Activated CD8-positive, alpha-beta T cell treated with anti-CD3 and anti-CD28 coated beads for 36 hours (primary cell): ENCODE results near the gene GTF2F2. TPM values are rescaled to one million over a fixed set of nuclear protein-coding genes. Genes with fewer than 3 reads are reported as not detected.

Experiments
- ATAC-seq: fragments of 200-7000 bp; cut with Tn5 transposase; one replicate; pipeline ENCODE4 v1.10.0; 2021; ENCODE audit warnings: mild to moderate bottlenecking, moderate library complexity
- CTCF ChIA-PET: fragments of 350-600 bp; sonication (Branson Sonifier 250); formaldehyde crosslinking; loops from one replicate; lab custom pipeline; 2021; ENCODE audit warnings: antibody characterized with exemption; lab: Charles Lee
- POLR2A ChIA-PET: fragments of 350-600 bp; sonication (Branson Sonifier 250); formaldehyde crosslinking; loops from one replicate; lab custom pipeline; 2021; ENCODE audit warnings: antibody characterized with exemption; lab: Charles Lee
- DNase-seq: peaks from one replicate; pipeline ENCODE4 v3.0.0-alpha.2; 2020
- H3K27ac Mint-ChIP-seq: one replicate; pipeline ENCODE4 v1.8.0; 2021; ENCODE audit warnings: mild to moderate bottlenecking, mixed read lengths
- H3K27me3 Mint-ChIP-seq: one replicate; pipeline ENCODE4 v1.8.0; 2021; ENCODE audit warnings: mixed read lengths
- H3K36me3 Mint-ChIP-seq: one replicate; pipeline ENCODE4 v1.8.0; 2021; ENCODE audit warnings: low read depth, mixed read lengths
- H3K4me1 Mint-ChIP-seq: one replicate; pipeline ENCODE4 v1.8.0; 2021; ENCODE audit warnings: low read depth, mixed read lengths
- H3K4me3 Mint-ChIP-seq: one replicate; pipeline ENCODE4 v1.8.0; 2021; ENCODE audit warnings: mild to moderate bottlenecking, moderate library complexity, mixed read lengths
- H3K9me3 Mint-ChIP-seq: one replicate; pipeline ENCODE4 v1.8.0; 2021; ENCODE audit warnings: mixed read lengths
- intact Hi-C: fragments of 100-400 bp; cut with micrococcal nuclease; formaldehyde crosslinking; loops from one replicate; pipeline ENCODE4 v1.10.0; 2022
- total RNA-seq, 2 experiments: library from RNA; stranded (reverse); gene quantifications; one replicate each; pipeline ENCODE4 v1.2.3, GENCODE V29; 2021
- TF ChIP-seq, protein P1 (sequence below): fragments of 200-600 bp; IDR thresholded peaks from one replicate; pipeline ENCODE4 v1.8.0; 2022; ENCODE audit warnings: antibody characterized with exemption, mild to moderate bottlenecking

The GTF2F2 gene
- total RNA-seq, 2 experiments from 2014 or later: 25.8 to 28.9 TPM

DNA sequence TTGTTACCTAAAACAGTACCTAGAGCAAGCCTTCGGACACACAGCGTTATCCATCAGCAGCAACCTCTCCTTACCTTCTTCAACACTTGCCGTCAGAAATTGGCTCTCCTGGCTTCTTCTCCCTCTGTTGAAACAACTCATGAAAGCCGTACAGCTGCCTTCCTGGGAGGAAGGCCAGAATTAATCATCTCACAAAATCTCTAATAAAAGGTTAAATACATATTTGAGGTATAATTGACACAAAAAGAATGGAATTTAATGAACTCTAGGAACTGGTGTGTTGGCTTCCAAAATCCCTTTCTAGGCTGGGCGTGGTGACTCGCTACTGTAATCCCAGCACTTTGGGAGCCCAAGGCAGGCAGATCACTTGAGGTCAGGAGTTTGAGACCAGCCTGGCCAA is 37.3 kb upstream of the GTF2F2 start:
- H3K27me3 Mint-ChIP-seq: peaks cover 5% of the 10 kb centered on the region
- H3K4me3 Mint-ChIP-seq: no peak overlapping the region
- ATAC-seq: no peak
- H3K9me3 Mint-ChIP-seq: no peaks in the 10 kb centered on the region
- intact Hi-C loops: no loop called here
- H3K36me3 Mint-ChIP-seq: no peaks in the 10 kb centered on the region
- H3K4me1 Mint-ChIP-seq: peaks cover 4% of the 10 kb centered on the region
- TF ChIP-seq, protein P1, sequence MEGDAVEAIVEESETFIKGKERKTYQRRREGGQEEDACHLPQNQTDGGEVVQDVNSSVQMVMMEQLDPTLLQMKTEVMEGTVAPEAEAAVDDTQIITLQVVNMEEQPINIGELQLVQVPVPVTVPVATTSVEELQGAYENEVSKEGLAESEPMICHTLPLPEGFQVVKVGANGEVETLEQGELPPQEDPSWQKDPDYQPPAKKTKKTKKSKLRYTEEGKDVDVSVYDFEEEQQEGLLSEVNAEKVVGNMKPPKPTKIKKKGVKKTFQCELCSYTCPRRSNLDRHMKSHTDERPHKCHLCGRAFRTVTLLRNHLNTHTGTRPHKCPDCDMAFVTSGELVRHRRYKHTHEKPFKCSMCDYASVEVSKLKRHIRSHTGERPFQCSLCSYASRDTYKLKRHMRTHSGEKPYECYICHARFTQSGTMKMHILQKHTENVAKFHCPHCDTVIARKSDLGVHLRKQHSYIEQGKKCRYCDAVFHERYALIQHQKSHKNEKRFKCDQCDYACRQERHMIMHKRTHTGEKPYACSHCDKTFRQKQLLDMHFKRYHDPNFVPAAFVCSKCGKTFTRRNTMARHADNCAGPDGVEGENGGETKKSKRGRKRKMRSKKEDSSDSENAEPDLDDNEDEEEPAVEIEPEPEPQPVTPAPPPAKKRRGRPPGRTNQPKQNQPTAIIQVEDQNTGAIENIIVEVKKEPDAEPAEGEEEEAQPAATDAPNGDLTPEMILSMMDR: no peak
- CTCF ChIA-PET: no interaction called here
- POLR2A ChIA-PET: no interaction called here
- no peak for DNase-seq
- no peak overlapping the region for H3K27ac Mint-ChIP-seq

- TF ChIP-seq, protein P1: no peak
- Mint-ChIP-seq H3K9me3 (no peaks in the 10 kb centered on the region), H3K27me3 (peaks cover 7% of the 10 kb centered on the region), H3K27ac (no peak overlapping the region), H3K4me1 (peaks cover 4% of the 10 kb centered on the region), H3K36me3 (no peaks in the 10 kb centered on the region), H3K4me3 (no peak overlapping the region)
- CTCF ChIA-PET: no interaction called here
- no peak for ATAC-seq
- intact Hi-C loops: no loop called here
- DNase-seq: no peak
- POLR2A ChIA-PET: no interaction called here
These were observed 35.8 kb upstream of the GTF2F2 start for GRCh38 chr13:45084515-45084914.

DNA sequence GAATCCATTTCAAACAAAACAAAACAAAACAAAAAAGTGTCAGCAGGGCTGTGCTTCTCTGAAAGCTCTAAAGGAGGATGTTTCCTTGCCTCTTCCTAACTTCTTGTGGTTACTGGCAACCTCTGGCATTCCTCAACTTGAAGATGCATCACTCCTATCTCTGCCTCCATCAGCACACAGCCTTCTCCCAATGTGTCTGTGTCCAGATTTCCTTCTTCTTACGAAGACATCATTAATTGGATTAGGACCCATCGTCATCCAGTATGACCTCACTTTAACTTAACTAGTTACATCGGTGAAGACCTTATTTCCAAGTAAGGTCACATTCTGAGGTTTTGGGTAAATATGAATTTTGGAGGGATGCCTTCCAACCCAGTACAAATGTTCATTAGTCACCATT is 33.8 kb upstream of the GTF2F2 start:
- no peak for ATAC-seq

DNA sequence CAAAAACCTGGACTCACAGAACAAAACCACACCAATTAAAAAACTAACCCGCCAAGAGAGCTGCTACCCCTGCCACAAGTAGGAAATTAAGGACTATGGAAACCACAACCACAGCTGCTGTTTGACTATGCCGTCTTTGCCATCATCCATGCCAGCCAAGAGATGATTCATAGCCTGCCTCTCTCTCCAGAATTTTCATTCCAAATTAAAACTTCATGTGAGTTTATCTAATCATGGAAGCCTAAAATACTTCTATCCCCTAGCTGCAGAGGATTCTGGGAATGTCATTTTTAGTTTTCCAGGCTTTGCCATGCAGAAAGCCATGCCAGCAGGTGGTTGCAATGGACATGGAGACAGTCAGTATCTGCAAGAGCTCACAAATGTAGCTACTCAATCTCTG is 27.6 kb upstream of the GTF2F2 start:
- Mint-ChIP-seq H3K9me3 (no peaks in the 10 kb centered on the region), H3K27me3 (peaks cover 4% of the 10 kb centered on the region), H3K4me1 (peaks cover 2% of the 10 kb centered on the region), H3K27ac (no peak overlapping the region), H3K4me3 (no peak overlapping the region), H3K36me3 (no peaks in the 10 kb centered on the region)
- ChIA-PET CTCF (no interaction called here), POLR2A (interaction anchor here (1.4 kb wide), 1 partner anchor 9 kb away, joined by 4 read pairs; no protein-coding TSS in a partner anchor)
- ATAC-seq (no peak), DNase-seq (no peak)
- intact Hi-C loops: no loop called here
- TF ChIP-seq, protein P1: no peak

More for the DNA sequence above, 33.8 kb upstream of the GTF2F2 start:
- H3K36me3 Mint-ChIP-seq: no peaks in the 10 kb centered on the region
- TF ChIP-seq, protein P1: no peak
- no peak for DNase-seq
- H3K9me3 Mint-ChIP-seq: no peaks in the 10 kb centered on the region
- ChIA-PET POLR2A (no interaction called here), CTCF (no interaction called here)
- H3K27ac Mint-ChIP-seq: no peak overlapping the region
- no peak overlapping the region for H3K4me3 Mint-ChIP-seq
- peaks cover 2% of the 10 kb centered on the region for H3K27me3 Mint-ChIP-seq
- H3K4me1 Mint-ChIP-seq: peaks cover 4% of the 10 kb centered on the region
- intact Hi-C loops: no loop called here

DNA sequence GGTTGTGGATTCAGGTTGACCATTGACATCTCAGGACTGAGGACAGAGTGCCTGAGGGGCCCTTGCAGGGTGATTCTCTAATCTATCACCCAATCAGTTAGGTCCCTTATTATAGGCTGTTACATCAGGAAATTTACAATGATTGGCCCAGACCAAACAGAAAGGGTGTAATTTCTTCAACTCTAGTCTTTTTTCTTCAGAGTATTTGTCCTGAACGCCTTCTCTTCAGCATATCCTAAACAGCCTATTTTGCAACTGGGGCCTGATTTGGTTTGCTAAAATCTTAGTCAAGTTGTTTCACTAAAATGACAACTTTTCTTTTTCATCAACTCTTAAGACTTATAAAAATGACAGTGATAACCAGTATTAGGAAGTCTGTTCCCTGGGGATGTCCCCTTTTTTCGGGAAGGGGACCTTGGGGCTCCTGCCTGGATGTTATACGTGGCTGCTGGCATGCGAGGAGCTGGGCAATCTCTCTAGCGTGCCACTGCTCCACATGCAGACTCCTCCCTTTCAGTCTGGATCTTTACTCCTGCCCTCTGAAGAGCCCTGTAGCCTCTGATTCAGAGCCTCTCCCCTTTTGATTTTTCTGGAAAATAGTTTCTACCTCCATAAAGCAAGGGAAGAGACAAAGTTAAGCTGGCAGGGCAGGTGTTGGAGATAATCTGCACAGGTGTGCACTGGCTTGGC is 19.6 kb upstream of the GTF2F2 start:
- Mint-ChIP-seq H3K9me3 (no peaks in the 10 kb centered on the region), H3K4me3 (no peak overlapping the region), H3K36me3 (no peaks in the 10 kb centered on the region), H3K4me1 (no peaks in the 10 kb centered on the region), H3K27ac (no peak overlapping the region), H3K27me3 (peaks cover 5% of the 10 kb centered on the region)
- TF ChIP-seq, protein P1: no peak
- ATAC-seq (no peak), DNase-seq (no peak)
- ChIA-PET CTCF (no interaction called here), POLR2A (interaction anchor here (0.6 to 1.9 kb wide), 2 partner anchors 8 to 32 kb away, joined by 3 to 4 read pairs; no protein-coding TSS in a partner anchor)
- intact Hi-C loops: loop anchor here (10.0 kb wide), 1 partner anchor 46 kb away; no protein-coding TSS in a partner anchor
